H1 (cell line): ENCODE measurements around the gene ARHGEF10L. TPM values are rescaled to one million over a fixed set of nuclear protein-coding genes. Genes with fewer than 3 reads are reported as not detected.

Experiments
- CTCF ChIA-PET: fragments of 300-600 bp; sonication (Branson Sonifier 250); formaldehyde crosslinking; loops from one replicate; lab custom pipeline; 2021; ENCODE audit not compliant: partially characterized antibody; lab: Charles Lee
- POLR2A ChIA-PET: fragments of 300-600 bp; sonication (Branson Sonifier 250); formaldehyde crosslinking; loops from one replicate; lab custom pipeline; 2021; ENCODE audit warnings: inconsistent platforms; ENCODE audit not compliant: partially characterized antibody; lab: Charles Lee
- DNase-seq, 2 experiments: peaks; one replicate each; pipeline versions ENCODE4 v3.0.0 to v3.0.0-alpha.2; 2010 to 2022; ENCODE audit warnings: low spot score in 2 of 2, low read depth in 1 of 2, mixed read lengths in 1 of 2
- FAIRE-seq: peaks from 2 replicates; lab custom pipeline; 2011; peaks lifted over from hg19 to GRCh38; lab: Jason Lieb, UNC
- H2AFZ ChIP-seq: 2 replicates; pipeline ENCODE4 v1.8.1; 2012; ENCODE audit warnings: low read length, inconsistent platforms
- H2AK5ac ChIP-seq: 2 replicates; pipeline ENCODE4 v1.6.1; 2013; ENCODE audit warnings: low read depth, low read length
- H2BK120ac ChIP-seq: replicated peaks from 2 replicates; pipeline ENCODE3; 2013; ENCODE audit warnings: low read depth, low read length, inconsistent platforms
- H2BK12ac ChIP-seq: 2 replicates; pipeline ENCODE4 v1.6.1; 2013; ENCODE audit warnings: low read depth, low read length
- H2BK15ac ChIP-seq: 2 replicates; pipeline ENCODE4 v1.6.1; 2013; ENCODE audit warnings: low read length
- H2BK20ac ChIP-seq: 2 replicates; pipeline ENCODE4 v1.6.1; 2013; ENCODE audit warnings: low read length
- H2BK5ac ChIP-seq: 2 replicates; pipeline ENCODE4 v1.6.1; 2013; ENCODE audit warnings: low read depth, low read length
- H3K14ac ChIP-seq: 2 replicates; pipeline ENCODE4 v1.6.1; 2013; ENCODE audit warnings: inconsistent platforms; ENCODE audit not compliant: insufficient read length
- H3K18ac ChIP-seq: 2 replicates; pipeline ENCODE4 v1.6.1; 2013; ENCODE audit warnings: low read length; ENCODE audit errors: extremely low read depth
- H3K23ac ChIP-seq: 2 replicates; pipeline ENCODE4 v1.6.1; 2013; ENCODE audit warnings: inconsistent platforms; ENCODE audit not compliant: insufficient read length
- H3K23me2 ChIP-seq: 2 replicates; pipeline ENCODE4 v1.6.1; 2013; ENCODE audit warnings: low read depth, low read length
- H3K27ac ChIP-seq: 2 replicates; pipeline ENCODE4 v1.6.1; 2011; ENCODE audit warnings: low read depth, low read length, inconsistent platforms
- H3K27me3 ChIP-seq, 4 experiments: replicated peaks in 1 of 4; 1 replicate in 1 of 4; 2 replicates in 3 of 4; pipeline versions ENCODE4 v1.6.1 to v1.8.1; 2011 to 2013; ENCODE audit warnings: low read length in 3 of 4, mild to moderate bottlenecking in 3 of 4, inconsistent platforms in 2 of 4, mixed read lengths in 2 of 4, moderate library complexity in 1 of 4; ENCODE audit not compliant: control insufficient read depth in 3 of 4, insufficient read depth in 3 of 4; ENCODE audit errors: extremely low read depth in 1 of 4
- H3K36me3 ChIP-seq, 4 experiments: 2 replicates each; pipeline versions ENCODE4 v1.6.1 to v1.8.1; 2011 to 2013; ENCODE audit warnings: mild to moderate bottlenecking in 4 of 4, low read length in 3 of 4, moderate library complexity in 2 of 4, control low read depth in 1 of 4, inconsistent platforms in 1 of 4; ENCODE audit not compliant: insufficient read depth in 4 of 4, control insufficient read depth in 2 of 4
- H3K4ac ChIP-seq: replicated peaks from 2 replicates; pipeline ENCODE3; 2013; ENCODE audit warnings: low read length, low read depth, mixed read lengths, inconsistent platforms; ENCODE audit not compliant: insufficient read length
- H3K4me1 ChIP-seq, 4 experiments: replicated peaks in 1 of 4; 1 replicate in 1 of 4; 2 replicates in 3 of 4; pipeline versions ENCODE4 v1.6.1 to v1.8.1; 2011 to 2013; ENCODE audit warnings: low read length in 3 of 4, inconsistent platforms in 2 of 4, mixed read lengths in 1 of 4; ENCODE audit not compliant: insufficient read depth in 4 of 4, control insufficient read depth in 3 of 4
- H3K4me2 ChIP-seq, 2 experiments: 2 replicates each; pipeline versions ENCODE4 v1.6.1 to v1.8.1; 2011 to 2013; ENCODE audit warnings: low read depth in 2 of 2, low read length in 2 of 2, control low read depth in 1 of 2, inconsistent platforms in 1 of 2, mild to moderate bottlenecking in 1 of 2; ENCODE audit not compliant: insufficient read depth in 1 of 2
- H3K4me3 ChIP-seq, 4 experiments: fragments of 200-600, 300-600 bp in 1 of 4; sonication (generic), shearing (Covaris generic), sonication (Bioruptor Twin) in 1 of 4; 2 replicates each; pipeline versions ENCODE4 v1.5.1 to v1.8.1; 2011 to 2016; ENCODE audit warnings: low read length in 4 of 4, low read depth in 3 of 4, control low read depth in 2 of 4, inconsistent platforms in 2 of 4, mild to moderate bottlenecking in 2 of 4, mixed read lengths in 1 of 4, moderate library complexity in 1 of 4; ENCODE audit not compliant: insufficient read depth in 2 of 4; ENCODE audit errors: extremely low read depth in 1 of 4
- H3K56ac ChIP-seq: replicated peaks from 2 replicates; pipeline ENCODE3; 2013; ENCODE audit warnings: low read depth, mild to moderate bottlenecking, mixed read lengths, low read length, inconsistent platforms; ENCODE audit not compliant: insufficient read length
- H3K79me1 ChIP-seq: 2 replicates; pipeline ENCODE4 v1.6.1; 2013; ENCODE audit warnings: low read depth, low read length, control low read depth
- H3K79me2 ChIP-seq, 2 experiments: 2 replicates each; pipeline versions ENCODE4 v1.6.1 to v1.8.1; 2012 to 2013; ENCODE audit warnings: low read length in 2 of 2, mild to moderate bottlenecking in 2 of 2, inconsistent platforms in 1 of 2; ENCODE audit not compliant: insufficient read depth in 2 of 2, control insufficient read depth in 1 of 2
- H3K9ac ChIP-seq, 4 experiments: replicated peaks in 1 of 4; 1 replicate in 1 of 4; 2 replicates in 3 of 4; pipeline versions ENCODE4 v1.6.1 to v1.8.1; 2011 to 2013; ENCODE audit warnings: low read depth in 3 of 4, low read length in 3 of 4, control low read depth in 2 of 4, mild to moderate bottlenecking in 2 of 4, moderate library complexity in 2 of 4, inconsistent platforms in 1 of 4; ENCODE audit errors: extremely low read depth in 1 of 4
- H3K9me3 ChIP-seq, 2 experiments: 2 replicates each; pipeline versions ENCODE4 v1.6.1 to v1.8.1; 2012 to 2013; ENCODE audit warnings: mild to moderate bottlenecking in 2 of 2, moderate library complexity in 2 of 2, control low read depth in 1 of 2, inconsistent platforms in 1 of 2, low read depth in 1 of 2, low read length in 1 of 2, mixed read lengths in 1 of 2; ENCODE audit not compliant: insufficient read depth in 2 of 2
- H4K20me1 ChIP-seq, 2 experiments: replicated peaks in 1 of 2; 2 replicates each; pipeline versions ENCODE3 to v1.8.1; 2011 to 2013; ENCODE audit warnings: inconsistent platforms in 2 of 2, low read length in 2 of 2, mild to moderate bottlenecking in 1 of 2; ENCODE audit not compliant: insufficient read depth in 2 of 2, control insufficient read depth in 1 of 2
- H4K5ac ChIP-seq: 2 replicates; pipeline ENCODE4 v1.6.1; 2013; ENCODE audit warnings: low read length, low read depth, mixed read lengths, inconsistent platforms; ENCODE audit not compliant: insufficient read length
- H4K8ac ChIP-seq: 2 replicates; pipeline ENCODE4 v1.8.0; 2013; ENCODE audit warnings: mild to moderate bottlenecking, moderate library complexity, low read length, inconsistent platforms; ENCODE audit not compliant: insufficient read depth; ENCODE audit errors: extremely low read depth
- H4K91ac ChIP-seq: replicated peaks from 2 replicates; pipeline ENCODE3; 2013; ENCODE audit warnings: low read length, mixed read lengths, inconsistent platforms; ENCODE audit not compliant: insufficient read length
- SIRT6 ChIP-seq: IDR thresholded peaks from one replicate; pipeline ENCODE4 v1.7.1; 2012; ENCODE audit warnings: low read length, inconsistent platforms
- TAF1 ChIP-seq: IDR thresholded peaks from 2 replicates; pipeline ENCODE4 v1.6.1; 2011; ENCODE audit warnings: mild to moderate bottlenecking, low read depth, low read length
- WGBS, 2 experiments: shearing (Covaris generic) in 1 of 2; methylation state at CpG; one replicate each; pipeline versions ENCODE4 v1.1.6 to v1.1.7; 2013 to 2015; ENCODE audit warnings: low lambda C conversion rate in 2 of 2, mixed read lengths in 2 of 2, inconsistent platforms in 1 of 2, low coverage in 1 of 2, missing lambda C conversion rate in 1 of 2; ENCODE audit not compliant: insufficient replicate concordance in 2 of 2, insufficient coverage in 1 of 2, insufficient read length in 1 of 2; ENCODE audit errors: extremely low coverage in 1 of 2, missing lambda C conversion rate in 1 of 2; 5-methylcytosine and 5-hydroxymethylcytosine counted together
- long read RNA-seq, 2 experiments: library from RNA in 1 of 2; library from capped mRNA in 1 of 2; stranded (forward); transcript quantifications; one replicate each; pipeline ENCODE4 v2.0.0, GENCODE V29; 2021; ENCODE audit warnings: inconsistent platforms in 1 of 2
- polyA minus RNA-seq, 3 experiments: library from RNA; depleted of rRNA, polyadenylated mRNA; stranded (reverse); fragments of >200 nt; gene quantifications; 1 replicate in 2 of 3; 2 replicates in 1 of 3; pipeline ENCODE4 v1.2.3, GENCODE V29; 2011
- polyA plus RNA-seq, 7 experiments: library from polyadenylated mRNA; depleted of rRNA in 3 of 7; stranded (reverse) in 5 of 7; unstranded in 2 of 7; fragments of >200 nt in 5 of 7; fragments of 200-250 nt in 2 of 7; gene quantifications; 1 replicate in 5 of 7; 2 replicates in 1 of 7; 4 replicates in 1 of 7; pipeline versions ENCODE4 v1.2.1 to v1.2.3, GENCODE V29; 2011 to 2013; ENCODE audit warnings: missing spikeins in 2 of 7, mixed read lengths in 2 of 7
- total RNA-seq: library from RNA; stranded (reverse); fragmentation: NEBNext Ultra II Directional; extraction: Animal tissue kit (Norgen Biotek cat#: 25700); gene quantifications from 2 replicates; pipeline ENCODE4 v1.2.1, GENCODE V29; 2021

ARHGEF10L gene, protein sequence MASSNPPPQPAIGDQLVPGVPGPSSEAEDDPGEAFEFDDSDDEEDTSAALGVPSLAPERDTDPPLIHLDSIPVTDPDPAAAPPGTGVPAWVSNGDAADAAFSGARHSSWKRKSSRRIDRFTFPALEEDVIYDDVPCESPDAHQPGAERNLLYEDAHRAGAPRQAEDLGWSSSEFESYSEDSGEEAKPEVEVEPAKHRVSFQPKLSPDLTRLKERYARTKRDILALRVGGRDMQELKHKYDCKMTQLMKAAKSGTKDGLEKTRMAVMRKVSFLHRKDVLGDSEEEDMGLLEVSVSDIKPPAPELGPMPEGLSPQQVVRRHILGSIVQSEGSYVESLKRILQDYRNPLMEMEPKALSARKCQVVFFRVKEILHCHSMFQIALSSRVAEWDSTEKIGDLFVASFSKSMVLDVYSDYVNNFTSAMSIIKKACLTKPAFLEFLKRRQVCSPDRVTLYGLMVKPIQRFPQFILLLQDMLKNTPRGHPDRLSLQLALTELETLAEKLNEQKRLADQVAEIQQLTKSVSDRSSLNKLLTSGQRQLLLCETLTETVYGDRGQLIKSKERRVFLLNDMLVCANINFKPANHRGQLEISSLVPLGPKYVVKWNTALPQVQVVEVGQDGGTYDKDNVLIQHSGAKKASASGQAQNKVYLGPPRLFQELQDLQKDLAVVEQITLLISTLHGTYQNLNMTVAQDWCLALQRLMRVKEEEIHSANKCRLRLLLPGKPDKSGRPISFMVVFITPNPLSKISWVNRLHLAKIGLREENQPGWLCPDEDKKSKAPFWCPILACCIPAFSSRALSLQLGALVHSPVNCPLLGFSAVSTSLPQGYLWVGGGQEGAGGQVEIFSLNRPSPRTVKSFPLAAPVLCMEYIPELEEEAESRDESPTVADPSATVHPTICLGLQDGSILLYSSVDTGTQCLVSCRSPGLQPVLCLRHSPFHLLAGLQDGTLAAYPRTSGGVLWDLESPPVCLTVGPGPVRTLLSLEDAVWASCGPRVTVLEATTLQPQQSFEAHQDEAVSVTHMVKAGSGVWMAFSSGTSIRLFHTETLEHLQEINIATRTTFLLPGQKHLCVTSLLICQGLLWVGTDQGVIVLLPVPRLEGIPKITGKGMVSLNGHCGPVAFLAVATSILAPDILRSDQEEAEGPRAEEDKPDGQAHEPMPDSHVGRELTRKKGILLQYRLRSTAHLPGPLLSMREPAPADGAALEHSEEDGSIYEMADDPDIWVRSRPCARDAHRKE (N-terminal part only)
- total RNA-seq = 38.0 and 39.6 TPM in 2 replicates
- polyA plus RNA-seq (2011; rRNA removed) = 33.6 and 55.3 TPM in 2 replicates
- 43.2 TPM for polyA plus RNA-seq (2011; cell fraction: cytosol; rRNA removed)
- 171 TPM for polyA plus RNA-seq (2011; cell fraction: nucleus; rRNA removed)
- polyA plus RNA-seq (2012, experiment 1 of 2) = 23.6 to 37.7 TPM (median 33.8 TPM) in 4 replicates
- polyA plus RNA-seq (2012, experiment 2 of 2) = 27.2 TPM
- polyA plus RNA-seq (2013, experiment 1 of 2) = 17.0 TPM
- 16.9 TPM for polyA plus RNA-seq (2013, experiment 2 of 2)
- 46.7 and 47.4 TPM in 2 replicates for polyA minus RNA-seq (2011; rRNA and poly(A)+ RNA removed)
- 33.8 TPM for polyA minus RNA-seq (2011; cell fraction: cytosol; rRNA and poly(A)+ RNA removed)
- 74.8 TPM for polyA minus RNA-seq (2011; cell fraction: nucleus; rRNA and poly(A)+ RNA removed)
- long read RNA-seq, experiment 1, partial matches to known transcripts = 13 of 19 reads
- long read RNA-seq, experiment 1, other reads (novel, unspliced or antisense) = 4 of 19 reads
- long read RNA-seq, experiment 2 = 0 reads

DNA sequence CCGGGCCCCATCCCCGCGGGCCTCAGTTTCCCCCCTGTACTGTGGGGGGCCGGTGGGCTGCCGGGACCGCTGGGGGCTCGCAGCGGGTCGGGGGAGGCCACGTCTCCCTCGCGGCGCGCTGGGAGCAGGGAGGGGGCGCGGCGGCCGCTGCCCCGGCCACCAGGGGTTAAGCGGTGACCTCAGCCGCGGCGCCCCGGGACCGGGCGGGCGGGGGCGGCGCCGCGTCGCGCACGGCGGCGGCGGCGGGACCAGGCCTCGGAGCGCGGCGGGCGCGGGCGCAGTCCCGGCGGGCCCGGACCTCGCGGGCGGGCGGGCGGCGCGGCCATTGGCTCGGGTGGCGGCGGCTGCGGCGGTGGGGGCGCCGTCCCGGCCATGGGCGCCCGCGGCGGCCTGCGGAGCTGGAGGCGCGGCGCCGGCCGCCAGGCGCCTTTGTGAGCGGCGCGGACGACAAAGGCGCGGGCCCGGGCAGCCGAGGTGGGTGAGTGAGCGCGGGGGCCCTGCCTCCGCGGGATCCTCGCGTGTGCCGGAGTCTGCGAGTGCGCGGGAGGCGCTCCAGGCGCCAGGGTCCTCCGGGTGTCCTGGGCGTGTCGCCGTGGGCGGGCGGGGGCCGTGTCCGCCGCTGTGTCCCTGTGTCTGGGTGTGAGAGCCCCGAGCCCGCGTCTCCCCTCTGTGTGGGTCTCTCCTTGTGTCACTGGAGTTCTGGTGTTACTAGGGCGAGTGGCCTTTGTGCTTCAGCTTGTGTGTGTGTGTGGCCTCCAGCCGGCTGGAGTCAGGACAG is at the start of gene ARHGEF10L:
Gene ARHGEF10L, plus strand, starts transcription at position 222 of the 778 bp plus-strand sequence. CDS start 40,898 bp downstream, outside the sequence.
- Histone ChIP-seq H2BK20ac (peak within 1 kb of the TSS; percentile 48; the same call in 1 of the 2 replicates), H2AFZ (no peak within 1 kb of the TSS), H3K79me2 (peaks cover 9 to 44% of the 10 kb centered on the region in 2 experiments)

More for the DNA sequence above, at the start of gene ARHGEF10L:
- Histone ChIP-seq H3K36me3 (no peaks in the 10 kb centered on the region), H2BK120ac (peak within 1 kb of the TSS; percentile 81), H3K56ac (peak within 1 kb of the TSS; percentile 50), H4K8ac (peak within 1 kb of the TSS; percentile 90), H2BK15ac (peak within 1 kb of the TSS; percentile 92; the same call in 1 of the 2 replicates), H3K9me3 (no peaks in the 10 kb centered on the region; a peak in 1 of 4 replicates), H3K4me3 (peak within 1 kb of the TSS; percentile 77 to 93 (median 87)), H4K5ac (peak within 1 kb of the TSS; percentile 63), H3K27ac (peak within 1 kb of the TSS; percentile 83), H3K9ac (peak within 1 kb of the TSS; percentile 86 to 94 (median 90)), H3K27me3 (no peaks in the 10 kb centered on the region), H3K18ac (peak within 1 kb of the TSS; percentile 97), H3K23me2 (peaks cover 8% of the 10 kb centered on the region; the same call in 1 of the 2 replicates), H2AK5ac (0 out of 2 replicates have a peak within 1 kb of the TSS, but pooled peaks have one; percentile 75), H4K20me1 (no peaks in the 10 kb centered on the region), H3K79me1 (peaks cover 8% of the 10 kb centered on the region; the same call in 1 of the 2 replicates), H3K14ac (peak within 1 kb of the TSS; percentile 97), H3K4me1 (peaks cover 11 to 23% (median 19%) of the 10 kb centered on the region in 4 experiments), H4K91ac (peak within 1 kb of the TSS; percentile 94), H2BK12ac (peak within 1 kb of the TSS; percentile 90; the same call in 1 of the 2 replicates), H3K4me2 (peak within 1 kb of the TSS; percentile 65 to 91), H2BK5ac (peak within 1 kb of the TSS; percentile 91; the same call in 1 of the 2 replicates), H3K23ac (no peak within 1 kb of the TSS), H3K4ac (peak within 1 kb of the TSS; percentile 79)
- FAIRE-seq = no peak
- POLR2A ChIA-PET = interaction anchor here (0.5 to 11.4 kb wide), 13 partner anchors 8 to 146 kb away, joined by 3 to 123 read pairs (median 4); no protein-coding TSS in a partner anchor
- CTCF ChIA-PET = interaction anchor here (1.1 to 86.2 kb wide), 5 partner anchors 12 to 123 kb away, joined by 3 to 1640 read pairs (median 6); no protein-coding TSS in a partner anchor
- TF ChIP-seq SIRT6 (no peak), TAF1 (0 out of 2 replicates have a peak, but pooled peaks have one; percentile 6)
- no peak for DNase-seq
- WGBS, 2 experiments = 1% methylated on average over 30 of the region's 108 CpGs; no CpG with 5 or more reads in 1 of the 2 experiments
